CD4-positive, alpha-beta T cell treated with Interleukin-10 for 1 hour (primary cell): Measurements from ENCODE around the gene ZBTB42.

ENCODE experiments used
- DNase-seq: peaks from one replicate; pipeline ENCODE4 v3.0.0-alpha.2; 2020

The ZBTB42 gene

GRCh38 chr14:104845033-104845666, 44.2 kb downstream of the ZBTB42 start:
- no peak for DNase-seq

GRCh38 chr14:104845834-104846441, 45.0 kb downstream of the ZBTB42 start:
- no peak for DNase-seq

- no peak for DNase-seq
Measured at GRCh38 chr14:104852280-104852663, 51.4 kb downstream of the ZBTB42 start.
